OCI-LY1 (cell line): ENCODE measurements around the gene COA8.

ENCODE experiments used
- H2AFZ ChIP-seq: fragments of 200-600 bp; sonication (generic), shearing (Covaris generic); 2 replicates; pipeline ENCODE4 v1.6.0; 2014; ENCODE audit warnings: antibody characterized with exemption, mild to moderate bottlenecking, low read length
- H3F3A ChIP-seq: fragments of 200-600 bp; sonication (generic), shearing (Covaris generic); 2 replicates; pipeline ENCODE4 v1.6.0; 2014; ENCODE audit warnings: mild to moderate bottlenecking, antibody characterized with exemption, low read length, moderate library complexity; ENCODE audit not compliant: insufficient read depth
- H3K27ac ChIP-seq: fragments of 200-600 bp; sonication (generic); 2 replicates; pipeline ENCODE4 v1.5.1; 2014; ENCODE audit warnings: low read length, mixed run types, mild to moderate bottlenecking, low read depth; ENCODE audit not compliant: poor library complexity, severe bottlenecking
- H3K27me3 ChIP-seq: fragments of 200-600 bp; sonication (generic); 2 replicates; pipeline ENCODE4 v1.6.0; 2014; ENCODE audit warnings: antibody characterized with exemption, mild to moderate bottlenecking, low read length, moderate library complexity; ENCODE audit not compliant: insufficient read depth
- H3K36me3 ChIP-seq: fragments of 200-600 bp; sonication (generic); 2 replicates; pipeline ENCODE4 v1.6.1; 2014; ENCODE audit warnings: mild to moderate bottlenecking, antibody characterized with exemption, low read length, moderate library complexity, mixed read lengths; ENCODE audit not compliant: insufficient read depth
- H3K4me1 ChIP-seq: fragments of 200-600 bp; sonication (generic); 2 replicates; pipeline ENCODE4 v1.5.1; 2014; ENCODE audit warnings: mild to moderate bottlenecking, low read length, moderate library complexity; ENCODE audit not compliant: insufficient read depth, severe bottlenecking
- H3K4me2 ChIP-seq: fragments of 200-600 bp; sonication (generic), shearing (Covaris generic); 2 replicates; pipeline ENCODE4 v1.6.1; 2014; ENCODE audit warnings: low read length
- H3K4me3 ChIP-seq: fragments of 200-600 bp; sonication (generic); 2 replicates; pipeline ENCODE4 v1.5.1; 2014; ENCODE audit warnings: low read length, low read depth, mild to moderate bottlenecking, mixed read lengths; ENCODE audit not compliant: poor library complexity, severe bottlenecking
- H3K79me2 ChIP-seq: fragments of 200-600 bp; shearing (Covaris generic); 2 replicates; pipeline ENCODE4 v1.6.1; 2016; ENCODE audit warnings: mixed run types, low read length, mixed read lengths; ENCODE audit not compliant: insufficient read depth
- H3K9ac ChIP-seq: fragments of 200-600 bp; sonication (generic), shearing (Covaris generic); 2 replicates; pipeline ENCODE4 v1.6.1; 2014; ENCODE audit warnings: mild to moderate bottlenecking, low read length, mixed read lengths
- H3K9me2 ChIP-seq: fragments of 200-600 bp; sonication (generic), shearing (Covaris generic); 2 replicates; pipeline ENCODE4 v1.6.1; 2014; ENCODE audit warnings: low read depth, mild to moderate bottlenecking, low read length, mixed read lengths
- H3K9me3 ChIP-seq: fragments of 200-600 bp; shearing (Covaris generic); 2 replicates; pipeline ENCODE4 v1.6.1; 2014; ENCODE audit warnings: low read length, mixed read lengths
- H4K20me1 ChIP-seq: fragments of 200-600 bp; sonication (generic), shearing (Covaris generic); 2 replicates; pipeline ENCODE4 v1.6.0; 2016; ENCODE audit warnings: mild to moderate bottlenecking, low read length; ENCODE audit not compliant: insufficient read depth
- CTCF ChIP-seq: fragments of 200-600 bp; sonication (generic), shearing (Covaris generic); IDR thresholded peaks from 2 replicates; pipeline ENCODE4 v1.5.1; 2017; ENCODE audit warnings: mild to moderate bottlenecking, antibody characterized with exemption, low read length, moderate library complexity, mixed read lengths
- EZH2 ChIP-seq: fragments of 200-600 bp; sonication (generic), shearing (Covaris generic); IDR thresholded peaks from 2 replicates; pipeline ENCODE4 v1.8.0; 2017; ENCODE audit warnings: borderline replicate concordance, mixed run types, mild to moderate bottlenecking, antibody characterized with exemption, low read length, moderate library complexity, mixed read lengths

COA8 gene

GRCh38 chr14:103568952-103569351 is 6.2 kb downstream of the COA8 start:
- Histone ChIP-seq H3K4me3 (no peak overlapping the region), H3K36me3 (peaks cover 7% of the 10 kb centered on the region; the same call in 1 of the 2 replicates), H3K27me3 (no peaks in the 10 kb centered on the region), H3K27ac (no peak overlapping the region), H3K4me2 (no peak overlapping the region), H2AFZ (no peak overlapping the region), H3K9ac (no peak overlapping the region), H3K9me3 (no peaks in the 10 kb centered on the region), H4K20me1 (no peaks in the 10 kb centered on the region), H3K4me1 (peaks cover 32% of the 10 kb centered on the region), H3F3A (no peaks in the 10 kb centered on the region), H3K79me2 (peaks cover 33% of the 10 kb centered on the region), H3K9me2 (no peaks in the 10 kb centered on the region)
- TF ChIP-seq CTCF (no peak), EZH2 (no peak)

- no peaks in the 10 kb centered on the region for H3K9me2 ChIP-seq
- H3K79me2 ChIP-seq = peaks cover 28% of the 10 kb centered on the region
- no peak for TF ChIP-seq EZH2
- no peak for TF ChIP-seq CTCF
- no peak overlapping the region for H3K4me2 ChIP-seq
- no peaks in the 10 kb centered on the region for H3F3A ChIP-seq
- H2AFZ ChIP-seq = no peak overlapping the region
- peaks cover 28% of the 10 kb centered on the region for H3K4me1 ChIP-seq
- H3K27ac ChIP-seq = peak overlapping the region; percentile 16
- H3K27me3 ChIP-seq = no peaks in the 10 kb centered on the region
- H3K36me3 ChIP-seq = peaks cover 11% of the 10 kb centered on the region
- H3K9ac ChIP-seq = no peak overlapping the region
- no peak overlapping the region for H3K4me3 ChIP-seq
- no peaks in the 10 kb centered on the region for H3K9me3 ChIP-seq
- H4K20me1 ChIP-seq = no peaks in the 10 kb centered on the region
Measured at GRCh38 chr14:103569408-103569807, 6.6 kb downstream of the COA8 start.

- no peak overlapping the region for H3K27ac ChIP-seq
- H3K9me3 ChIP-seq = no peaks in the 10 kb centered on the region
- H3K9ac ChIP-seq = no peak overlapping the region
- TF ChIP-seq CTCF (no peak), EZH2 (no peak)
- H3K36me3 ChIP-seq = peaks cover 45% of the 10 kb centered on the region
- no peak overlapping the region for H3K4me2 ChIP-seq
- no peak overlapping the region for H3K4me3 ChIP-seq
- peaks cover 10% of the 10 kb centered on the region for H3K4me1 ChIP-seq
- H3K9me2 ChIP-seq = no peaks in the 10 kb centered on the region
- no peaks in the 10 kb centered on the region for H3K27me3 ChIP-seq
- H2AFZ ChIP-seq = no peak overlapping the region
- H3K79me2 ChIP-seq = peaks cover 4% of the 10 kb centered on the region; the same call in 1 of the 2 replicates
- H3F3A ChIP-seq = no peaks in the 10 kb centered on the region
- H4K20me1 ChIP-seq = no peaks in the 10 kb centered on the region
Measured at GRCh38 chr14:103574104-103574503, 11.3 kb downstream of the COA8 start.
